ENCODE measurements around the gene KCNMA1.

KCNMA1 gene

GRCh38 chr10:77084431-77085144 lies 553.0 kb downstream of the KCNMA1 start:
- no peak for DNase-seq

- DNase-seq = no peak
Observed at GRCh38 chr10:77082601-77083252, 554.9 kb downstream of the KCNMA1 start.

- DNase-seq = no peak
Observed at GRCh38 chr10:77081481-77081891, 556.1 kb downstream of the KCNMA1 start.

- no peak for DNase-seq
Observed at GRCh38 chr10:77080361-77081027, 557.1 kb downstream of the KCNMA1 start.

GRCh38 chr10:77079592-77080300 lies 557.9 kb downstream of the KCNMA1 start:
- DNase-seq = no peak

GRCh38 chr10:77077316-77077945 lies 560.2 kb downstream of the KCNMA1 start:
- no peak for DNase-seq

GRCh38 chr10:77075926-77076325 lies 561.7 kb downstream of the KCNMA1 start:
- DNase-seq = no peak

- no peak for DNase-seq
Observed at GRCh38 chr10:77074104-77074624, 563.4 kb downstream of the KCNMA1 start.

GRCh38 chr10:77073663-77073960 lies 564.0 kb downstream of the KCNMA1 start:
- DNase-seq = no peak

GRCh38 chr10:77072836-77073662 lies 564.6 kb downstream of the KCNMA1 start:
- no peak for DNase-seq

GRCh38 chr10:77072361-77072835 lies 565.2 kb downstream of the KCNMA1 start:
- no peak for DNase-seq

- DNase-seq = no peak
Observed at GRCh38 chr10:77071956-77072355, 565.7 kb downstream of the KCNMA1 start.

GRCh38 chr10:77071001-77071511 lies 566.6 kb downstream of the KCNMA1 start:
- DNase-seq = no peak

- DNase-seq = no peak
Observed at GRCh38 chr10:77070346-77070745, 567.3 kb downstream of the KCNMA1 start.

- no peak for DNase-seq
Observed at GRCh38 chr10:77068969-77069368, 568.6 kb downstream of the KCNMA1 start.

- DNase-seq = no peak
Observed at GRCh38 chr10:77068272-77068671, 569.3 kb downstream of the KCNMA1 start.

GRCh38 chr10:77062381-77062780 lies 575.2 kb downstream of the KCNMA1 start:
- DNase-seq = no peak

GRCh38 chr10:77060913-77061312 lies 576.7 kb downstream of the KCNMA1 start:
- no peak for DNase-seq

- DNase-seq = no peak
Observed at GRCh38 chr10:77056650-77057049, 581.0 kb downstream of the KCNMA1 start.

- DNase-seq = no peak
Observed at GRCh38 chr10:77052593-77052992, 585.0 kb downstream of the KCNMA1 start.

- DNase-seq = no peak
Observed at GRCh38 chr10:77051837-77052236, 585.8 kb downstream of the KCNMA1 start.

Data from effector CD8-positive, alpha-beta T cell (primary cell).